OCI-LY1 (cell line): ENCODE measurements around the gene TUBB2A.

Source experiments
- EZH2 ChIP-seq: fragments of 200-600 bp; sonication (generic), shearing (Covaris generic); IDR thresholded peaks from 2 replicates; pipeline ENCODE4 v1.8.0; 2017; ENCODE audit warnings: borderline replicate concordance, mixed run types, mild to moderate bottlenecking, antibody characterized with exemption, low read length, moderate library complexity, mixed read lengths
- TF ChIP-seq, protein P1 (sequence below): fragments of 200-600 bp; sonication (generic), shearing (Covaris generic); IDR thresholded peaks from 2 replicates; pipeline ENCODE4 v1.5.1; 2017; ENCODE audit warnings: mild to moderate bottlenecking, antibody characterized with exemption, low read length, moderate library complexity, mixed read lengths

GRCh38 chr6:3108746-3109414 lies 48.5 kb downstream of the TUBB2A start:
- TF ChIP-seq, protein P1, sequence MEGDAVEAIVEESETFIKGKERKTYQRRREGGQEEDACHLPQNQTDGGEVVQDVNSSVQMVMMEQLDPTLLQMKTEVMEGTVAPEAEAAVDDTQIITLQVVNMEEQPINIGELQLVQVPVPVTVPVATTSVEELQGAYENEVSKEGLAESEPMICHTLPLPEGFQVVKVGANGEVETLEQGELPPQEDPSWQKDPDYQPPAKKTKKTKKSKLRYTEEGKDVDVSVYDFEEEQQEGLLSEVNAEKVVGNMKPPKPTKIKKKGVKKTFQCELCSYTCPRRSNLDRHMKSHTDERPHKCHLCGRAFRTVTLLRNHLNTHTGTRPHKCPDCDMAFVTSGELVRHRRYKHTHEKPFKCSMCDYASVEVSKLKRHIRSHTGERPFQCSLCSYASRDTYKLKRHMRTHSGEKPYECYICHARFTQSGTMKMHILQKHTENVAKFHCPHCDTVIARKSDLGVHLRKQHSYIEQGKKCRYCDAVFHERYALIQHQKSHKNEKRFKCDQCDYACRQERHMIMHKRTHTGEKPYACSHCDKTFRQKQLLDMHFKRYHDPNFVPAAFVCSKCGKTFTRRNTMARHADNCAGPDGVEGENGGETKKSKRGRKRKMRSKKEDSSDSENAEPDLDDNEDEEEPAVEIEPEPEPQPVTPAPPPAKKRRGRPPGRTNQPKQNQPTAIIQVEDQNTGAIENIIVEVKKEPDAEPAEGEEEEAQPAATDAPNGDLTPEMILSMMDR = no peak
- TF ChIP-seq EZH2 = no peak
